DND-41 (cell line): Measurements from ENCODE around the gene HS3ST5.
"Not testable (repeated sequence)": the region's sequence is repeated elsewhere in the genome, so short reads cannot be mapped to it uniquely, and the experiment has no call there.

Experiments used
- ATAC-seq: fragments of 200-7000 bp; cut with Tn5 transposase; 3 replicates; pipeline ENCODE4 v1.9.1; 2021; ENCODE audit warnings: low read depth; ENCODE audit not compliant: insufficient read depth
- DNase-seq: peaks from one replicate; pipeline ENCODE4 v3.0.0-alpha.2; 2020
- H2AFZ ChIP-seq: 2 replicates; pipeline ENCODE4 v1.6.0; 2012; ENCODE audit warnings: low read depth, low read length
- H3K27ac ChIP-seq: 2 replicates; pipeline ENCODE4 v1.5.1; 2012; ENCODE audit warnings: low read length, inconsistent platforms
- H3K27me3 ChIP-seq: fragments of 200-600 bp; sonication (generic); 2 replicates; pipeline ENCODE4 v1.6.0; 2012; ENCODE audit warnings: low read length, mild to moderate bottlenecking, inconsistent platforms; ENCODE audit not compliant: insufficient read depth, poor library complexity
- H3K36me3 ChIP-seq: 2 replicates; pipeline ENCODE4 v1.5.1; 2012; ENCODE audit warnings: low read length, inconsistent platforms; ENCODE audit not compliant: insufficient read depth
- H3K4me1 ChIP-seq: 2 replicates; pipeline ENCODE4 v1.5.1; 2012; ENCODE audit warnings: mild to moderate bottlenecking, low read length; ENCODE audit not compliant: insufficient read depth
- H3K4me2 ChIP-seq: 2 replicates; pipeline ENCODE4 v1.6.0; 2012; ENCODE audit warnings: mild to moderate bottlenecking, moderate library complexity, low read length, inconsistent platforms; ENCODE audit not compliant: insufficient read depth
- H3K4me3 ChIP-seq, 2 experiments: fragments of 200-600 bp in 1 of 2; shearing (Covaris generic) in 1 of 2; 2 replicates each; pipeline ENCODE4 v1.5.1; 2012 to 2016; ENCODE audit warnings: inconsistent platforms in 2 of 2, low read length in 2 of 2, mild to moderate bottlenecking in 2 of 2, low read depth in 1 of 2, moderate library complexity in 1 of 2
- H3K79me2 ChIP-seq: 2 replicates; pipeline ENCODE4 v1.6.0; 2012; ENCODE audit warnings: low read length, inconsistent platforms; ENCODE audit not compliant: insufficient read depth
- H3K9ac ChIP-seq: 2 replicates; pipeline ENCODE4 v1.6.0; 2012; ENCODE audit warnings: low read depth, mild to moderate bottlenecking, inconsistent platforms, low read length, moderate library complexity
- H3K9me3 ChIP-seq: 2 replicates; pipeline ENCODE4 v1.5.1; 2012; ENCODE audit warnings: low read length, moderate library complexity, mild to moderate bottlenecking, inconsistent platforms; ENCODE audit not compliant: insufficient read depth, severe bottlenecking
- H4K20me1 ChIP-seq: 2 replicates; pipeline ENCODE4 v1.6.0; 2012; ENCODE audit warnings: low read length; ENCODE audit not compliant: insufficient read depth
- EZH2 ChIP-seq: IDR thresholded peaks from 3 replicates; pipeline ENCODE4 v1.6.1; 2012; ENCODE audit warnings: borderline replicate concordance, low read depth, mild to moderate bottlenecking, moderate library complexity, low read length, inconsistent platforms; ENCODE audit not compliant: severe bottlenecking
- TF ChIP-seq, protein P1 (sequence below): IDR thresholded peaks from 2 replicates; pipeline ENCODE4 v1.5.1; 2012; ENCODE audit warnings: borderline replicate concordance, low read length, moderate library complexity, mild to moderate bottlenecking; ENCODE audit not compliant: poor library complexity, severe bottlenecking; ENCODE audit errors: extremely low read depth

The HS3ST5 gene

DNA sequence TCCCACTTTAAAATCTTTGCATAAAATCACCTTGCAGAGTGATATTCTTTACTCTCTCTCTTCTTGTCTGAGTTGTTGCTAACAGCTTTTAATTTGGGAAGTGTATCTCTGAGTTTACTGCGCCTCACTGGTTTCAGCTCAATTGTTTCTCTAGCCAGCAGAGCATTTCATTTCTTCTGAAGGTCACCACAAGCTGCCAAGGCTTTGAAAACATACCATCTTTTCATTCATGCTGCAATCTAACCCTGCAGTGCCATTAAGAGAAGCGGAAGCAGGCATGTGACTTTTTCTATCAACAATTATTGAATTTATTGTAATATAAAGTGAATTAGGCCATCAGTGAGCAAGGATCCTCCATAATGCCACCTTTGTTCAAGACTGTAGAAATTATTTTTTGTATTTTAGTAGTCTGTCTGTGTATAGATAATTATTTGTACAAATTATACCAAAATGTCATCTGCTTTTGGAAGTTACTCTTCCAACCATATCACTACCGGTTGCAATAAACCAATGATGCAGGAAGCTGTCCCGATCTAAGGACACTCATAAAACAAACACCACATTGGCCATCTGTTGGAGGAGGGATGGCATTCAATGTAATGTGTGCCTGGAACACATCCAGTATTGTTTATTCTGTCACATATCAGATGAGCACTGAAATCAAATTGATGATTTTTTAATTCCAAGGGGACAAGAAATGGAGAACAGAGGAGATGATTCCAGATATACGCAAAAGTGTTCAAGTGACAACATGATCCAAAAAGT is 26.8 kb downstream of the HS3ST5 start:
- no peak for DNase-seq
- H3K4me2 ChIP-seq = no peak overlapping the region
- no peak for TF ChIP-seq EZH2
- TF ChIP-seq, protein P1, sequence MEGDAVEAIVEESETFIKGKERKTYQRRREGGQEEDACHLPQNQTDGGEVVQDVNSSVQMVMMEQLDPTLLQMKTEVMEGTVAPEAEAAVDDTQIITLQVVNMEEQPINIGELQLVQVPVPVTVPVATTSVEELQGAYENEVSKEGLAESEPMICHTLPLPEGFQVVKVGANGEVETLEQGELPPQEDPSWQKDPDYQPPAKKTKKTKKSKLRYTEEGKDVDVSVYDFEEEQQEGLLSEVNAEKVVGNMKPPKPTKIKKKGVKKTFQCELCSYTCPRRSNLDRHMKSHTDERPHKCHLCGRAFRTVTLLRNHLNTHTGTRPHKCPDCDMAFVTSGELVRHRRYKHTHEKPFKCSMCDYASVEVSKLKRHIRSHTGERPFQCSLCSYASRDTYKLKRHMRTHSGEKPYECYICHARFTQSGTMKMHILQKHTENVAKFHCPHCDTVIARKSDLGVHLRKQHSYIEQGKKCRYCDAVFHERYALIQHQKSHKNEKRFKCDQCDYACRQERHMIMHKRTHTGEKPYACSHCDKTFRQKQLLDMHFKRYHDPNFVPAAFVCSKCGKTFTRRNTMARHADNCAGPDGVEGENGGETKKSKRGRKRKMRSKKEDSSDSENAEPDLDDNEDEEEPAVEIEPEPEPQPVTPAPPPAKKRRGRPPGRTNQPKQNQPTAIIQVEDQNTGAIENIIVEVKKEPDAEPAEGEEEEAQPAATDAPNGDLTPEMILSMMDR = no peak
- H3K9me3 ChIP-seq = no peaks in the 10 kb centered on the region
- H3K36me3 ChIP-seq = no peaks in the 10 kb centered on the region
- no peak overlapping the region for H3K27ac ChIP-seq
- no peaks in the 10 kb centered on the region for H3K27me3 ChIP-seq
- no peak overlapping the region for H3K4me3 ChIP-seq
- ATAC-seq = no peak
- H4K20me1 ChIP-seq = no peaks in the 10 kb centered on the region
- no peak overlapping the region for H3K9ac ChIP-seq
- no peaks in the 10 kb centered on the region for H3K79me2 ChIP-seq
- no peak overlapping the region for H2AFZ ChIP-seq
- no peaks in the 10 kb centered on the region for H3K4me1 ChIP-seq

- not testable (repeated sequence) for H2AFZ ChIP-seq, H4K20me1 ChIP-seq, H3K27me3 ChIP-seq, H3K9me3 ChIP-seq, ATAC-seq, H3K4me3 ChIP-seq, H3K79me2 ChIP-seq, H3K27ac ChIP-seq, H3K9ac ChIP-seq, H3K36me3 ChIP-seq, DNase-seq, H3K4me1 ChIP-seq, H3K4me2 ChIP-seq
Measured at GRCh38 chr6:114313816-114314215, 29.0 kb downstream of the HS3ST5 start.

DNA sequence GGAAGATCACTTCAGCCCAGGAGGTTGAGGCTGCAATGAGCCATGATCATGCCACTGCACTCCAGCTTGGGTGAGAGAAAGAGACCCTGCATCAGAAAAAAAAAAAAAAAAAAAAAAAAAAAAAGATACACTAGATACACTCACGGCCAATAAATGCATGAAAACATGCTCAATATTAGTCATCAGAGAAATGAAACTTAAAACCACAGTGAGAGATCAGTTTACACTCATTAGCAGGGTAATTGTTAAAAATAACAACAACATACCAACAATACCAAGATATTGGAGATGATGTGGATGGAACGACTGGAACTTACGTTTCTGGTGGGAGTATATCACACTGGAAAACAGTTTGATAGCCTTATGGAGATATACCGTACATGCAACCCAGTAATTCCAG is 29.9 kb downstream of the HS3ST5 start:
- ATAC-seq = no peak
- Histone ChIP-seq H3K4me3 (no peak overlapping the region), H3K79me2 (no peaks in the 10 kb centered on the region), H3K9me3 (no peaks in the 10 kb centered on the region), H2AFZ (no peak overlapping the region), H3K36me3 (no peaks in the 10 kb centered on the region), H3K27me3 (no peaks in the 10 kb centered on the region), H3K4me1 (no peaks in the 10 kb centered on the region), H3K9ac (no peak overlapping the region), H3K4me2 (no peak overlapping the region), H4K20me1 (no peaks in the 10 kb centered on the region), H3K27ac (no peak overlapping the region)
- TF ChIP-seq, protein P1 = no peak
- TF ChIP-seq EZH2 = no peak
- DNase-seq = no peak

GRCh38 chr6:114310053-114310452 is 32.8 kb downstream of the HS3ST5 start:
- Histone ChIP-seq H3K9me3 (no peaks in the 10 kb centered on the region), H3K4me1 (no peaks in the 10 kb centered on the region), H3K4me3 (no peak overlapping the region), H4K20me1 (no peaks in the 10 kb centered on the region), H3K27ac (no peak overlapping the region), H3K36me3 (no peaks in the 10 kb centered on the region), H3K4me2 (no peak overlapping the region), H3K9ac (no peak overlapping the region), H2AFZ (no peak overlapping the region), H3K27me3 (no peaks in the 10 kb centered on the region), H3K79me2 (no peaks in the 10 kb centered on the region)
- TF ChIP-seq, protein P1 = no peak
- no peak for TF ChIP-seq EZH2
- no peak for ATAC-seq
- DNase-seq = no peak
